Measurements from ENCODE around the gene SLC7A14. TPM values are rescaled to one million over a fixed set of nuclear protein-coding genes. Genes with fewer than 3 reads are reported as not detected.

The SLC7A14 gene
- total RNA-seq, 1 experiment from 2014 or later = not detected

GRCh38 chr3:170425491-170426239, 160.2 kb downstream of the SLC7A14 start:
- ATAC-seq (peak; percentile 55), DNase-seq (ENCODE audit: low read depth, low spot score) (no peak)
- H3K4me1 ChIP-seq (ENCODE audit: control insufficient read depth in 1 of 2, insufficient read depth in 2 of 2, low read length in 2 of 2) = peaks cover 7 to 13% of the 10 kb centered on the region in 2 experiments; a peak in 3 of 4 replicates
- no peaks in the 10 kb centered on the region for H4K20me1 ChIP-seq (ENCODE audit: insufficient read depth)
- H2AFZ ChIP-seq (ENCODE audit: low read depth, low read length, poor library complexity, severe bottlenecking) = no peak overlapping the region
- no peaks in the 10 kb centered on the region for H3K79me2 ChIP-seq (ENCODE audit: insufficient read depth, low read length)
- H3K27me3 ChIP-seq (ENCODE audit: insufficient read depth, low read length) = 0 out of 2 replicates have a peak, but pooled peaks cover 7% of the 10 kb centered on the region
- no peaks in the 10 kb centered on the region for H3K9me3 ChIP-seq (ENCODE audit: control insufficient read depth in 1 of 2, insufficient read depth in 1 of 2, low read depth in 1 of 2, low read length in 2 of 2)
- H3K4me3 ChIP-seq (replicated peaks in 1 of 2; ENCODE audit: low read depth in 1 of 2, low read length in 2 of 2) = no peak overlapping the region
- RAD21 ChIA-PET (ENCODE audit: low non-redundant PET in 1 of 2, low total read pairs in 2 of 2, uncharacterized antibody in 2 of 2, unreplicated experiment in 2 of 2) = no interaction called here
- TF ChIP-seq SRF (IDR thresholded peaks at IDR 0.05; ENCODE audit: low read depth) (no peak), RAD21 (IDR thresholded peaks at IDR 0.05; ENCODE audit: low read depth) (no peak), EGR1 (IDR thresholded peaks at IDR 0.05; ENCODE audit: low read depth) (no peak), POLR2A (IDR thresholded peaks at IDR 0.05; ENCODE audit: borderline replicate concordance, extremely low read depth, insufficient read depth, insufficient read length) (no peak), POLR2AphosphoS5 (IDR thresholded peaks at IDR 0.05; ENCODE audit: low read depth, low read length) (no peak), EZH2phosphoT487 (IDR thresholded peaks at IDR 0.05; ENCODE audit: borderline replicate concordance) (no peak), ZNF274 (IDR thresholded peaks at IDR 0.05; ENCODE audit: low read depth, low read length) (no peak), ELF1 (IDR thresholded peaks at IDR 0.05; ENCODE audit: borderline replicate concordance, low read depth) (no peak), JUND (IDR thresholded peaks at IDR 0.05) (no peak), SIN3A (IDR thresholded peaks at IDR 0.05; ENCODE audit: low read depth) (no peak), CEBPB (IDR thresholded peaks at IDR 0.05; ENCODE audit: low read depth) (no peak), CBX3 (IDR thresholded peaks at IDR 0.05; ENCODE audit: low read depth) (no peak), FOSL1 (IDR thresholded peaks at IDR 0.05; ENCODE audit: low read depth) (no peak), YY1 (IDR thresholded peaks at IDR 0.05; ENCODE audit: extremely low read depth, insufficient replicate concordance, low read depth, low read length) (no peak)
- TF ChIP-seq, protein P1, sequence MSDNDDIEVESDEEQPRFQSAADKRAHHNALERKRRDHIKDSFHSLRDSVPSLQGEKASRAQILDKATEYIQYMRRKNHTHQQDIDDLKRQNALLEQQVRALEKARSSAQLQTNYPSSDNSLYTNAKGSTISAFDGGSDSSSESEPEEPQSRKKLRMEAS (IDR thresholded peaks at IDR 0.05) = no peak
- TF ChIP-seq, protein P2, sequence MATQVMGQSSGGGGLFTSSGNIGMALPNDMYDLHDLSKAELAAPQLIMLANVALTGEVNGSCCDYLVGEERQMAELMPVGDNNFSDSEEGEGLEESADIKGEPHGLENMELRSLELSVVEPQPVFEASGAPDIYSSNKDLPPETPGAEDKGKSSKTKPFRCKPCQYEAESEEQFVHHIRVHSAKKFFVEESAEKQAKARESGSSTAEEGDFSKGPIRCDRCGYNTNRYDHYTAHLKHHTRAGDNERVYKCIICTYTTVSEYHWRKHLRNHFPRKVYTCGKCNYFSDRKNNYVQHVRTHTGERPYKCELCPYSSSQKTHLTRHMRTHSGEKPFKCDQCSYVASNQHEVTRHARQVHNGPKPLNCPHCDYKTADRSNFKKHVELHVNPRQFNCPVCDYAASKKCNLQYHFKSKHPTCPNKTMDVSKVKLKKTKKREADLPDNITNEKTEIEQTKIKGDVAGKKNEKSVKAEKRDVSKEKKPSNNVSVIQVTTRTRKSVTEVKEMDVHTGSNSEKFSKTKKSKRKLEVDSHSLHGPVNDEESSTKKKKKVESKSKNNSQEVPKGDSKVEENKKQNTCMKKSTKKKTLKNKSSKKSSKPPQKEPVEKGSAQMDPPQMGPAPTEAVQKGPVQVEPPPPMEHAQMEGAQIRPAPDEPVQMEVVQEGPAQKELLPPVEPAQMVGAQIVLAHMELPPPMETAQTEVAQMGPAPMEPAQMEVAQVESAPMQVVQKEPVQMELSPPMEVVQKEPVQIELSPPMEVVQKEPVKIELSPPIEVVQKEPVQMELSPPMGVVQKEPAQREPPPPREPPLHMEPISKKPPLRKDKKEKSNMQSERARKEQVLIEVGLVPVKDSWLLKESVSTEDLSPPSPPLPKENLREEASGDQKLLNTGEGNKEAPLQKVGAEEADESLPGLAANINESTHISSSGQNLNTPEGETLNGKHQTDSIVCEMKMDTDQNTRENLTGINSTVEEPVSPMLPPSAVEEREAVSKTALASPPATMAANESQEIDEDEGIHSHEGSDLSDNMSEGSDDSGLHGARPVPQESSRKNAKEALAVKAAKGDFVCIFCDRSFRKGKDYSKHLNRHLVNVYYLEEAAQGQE (IDR thresholded peaks at IDR 0.05; ENCODE audit: low read depth) = no peak
- TF ChIP-seq, protein P3, sequence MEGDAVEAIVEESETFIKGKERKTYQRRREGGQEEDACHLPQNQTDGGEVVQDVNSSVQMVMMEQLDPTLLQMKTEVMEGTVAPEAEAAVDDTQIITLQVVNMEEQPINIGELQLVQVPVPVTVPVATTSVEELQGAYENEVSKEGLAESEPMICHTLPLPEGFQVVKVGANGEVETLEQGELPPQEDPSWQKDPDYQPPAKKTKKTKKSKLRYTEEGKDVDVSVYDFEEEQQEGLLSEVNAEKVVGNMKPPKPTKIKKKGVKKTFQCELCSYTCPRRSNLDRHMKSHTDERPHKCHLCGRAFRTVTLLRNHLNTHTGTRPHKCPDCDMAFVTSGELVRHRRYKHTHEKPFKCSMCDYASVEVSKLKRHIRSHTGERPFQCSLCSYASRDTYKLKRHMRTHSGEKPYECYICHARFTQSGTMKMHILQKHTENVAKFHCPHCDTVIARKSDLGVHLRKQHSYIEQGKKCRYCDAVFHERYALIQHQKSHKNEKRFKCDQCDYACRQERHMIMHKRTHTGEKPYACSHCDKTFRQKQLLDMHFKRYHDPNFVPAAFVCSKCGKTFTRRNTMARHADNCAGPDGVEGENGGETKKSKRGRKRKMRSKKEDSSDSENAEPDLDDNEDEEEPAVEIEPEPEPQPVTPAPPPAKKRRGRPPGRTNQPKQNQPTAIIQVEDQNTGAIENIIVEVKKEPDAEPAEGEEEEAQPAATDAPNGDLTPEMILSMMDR (IDR thresholded peaks at IDR 0.05 in 2 of 3, conservative IDR thresholded peaks at IDR 0.05 in 1 of 3; ENCODE audit: borderline replicate concordance in 1 of 3, insufficient read depth in 1 of 3, low read depth in 2 of 3, low read length in 2 of 3) = no peak
- TF ChIP-seq, protein P4, sequence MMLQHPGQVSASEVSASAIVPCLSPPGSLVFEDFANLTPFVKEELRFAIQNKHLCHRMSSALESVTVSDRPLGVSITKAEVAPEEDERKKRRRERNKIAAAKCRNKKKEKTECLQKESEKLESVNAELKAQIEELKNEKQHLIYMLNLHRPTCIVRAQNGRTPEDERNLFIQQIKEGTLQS (IDR thresholded peaks at IDR 0.05) = no peak
- no peak overlapping the region for H3K9ac ChIP-seq (ENCODE audit: low read length)
- intact Hi-C loops (cut with micrococcal nuclease) = no loop called here
- H3K4me2 ChIP-seq (ENCODE audit: low read length) = no peak overlapping the region
- H3K27ac ChIP-seq (ENCODE audit: low read depth, low read length) = no peak overlapping the region
- no peaks in the 10 kb centered on the region for H3K36me3 ChIP-seq (ENCODE audit: control insufficient read depth in 1 of 2, insufficient read depth in 2 of 2, low read length in 2 of 2)
- no peaks in the 10 kb centered on the region for H3K9me2 ChIP-seq (ENCODE audit: insufficient read depth)
- CTCF ChIA-PET = no interaction called here
- no TSS peak for BruUV-seq (replicated peaks)
- POLR2A ChIA-PET = no interaction called here
